ENCODE data around the gene SGCE. TPM values are rescaled to one million over a fixed set of nuclear protein-coding genes. Genes with fewer than 3 reads are reported as not detected.
A peak's percentile ranks its signal among the peaks of the same experiment; 100 is the strongest.

The SGCE gene
- total RNA-seq, 1 experiment from 2014 or later, result 56.2 TPM

DNA sequence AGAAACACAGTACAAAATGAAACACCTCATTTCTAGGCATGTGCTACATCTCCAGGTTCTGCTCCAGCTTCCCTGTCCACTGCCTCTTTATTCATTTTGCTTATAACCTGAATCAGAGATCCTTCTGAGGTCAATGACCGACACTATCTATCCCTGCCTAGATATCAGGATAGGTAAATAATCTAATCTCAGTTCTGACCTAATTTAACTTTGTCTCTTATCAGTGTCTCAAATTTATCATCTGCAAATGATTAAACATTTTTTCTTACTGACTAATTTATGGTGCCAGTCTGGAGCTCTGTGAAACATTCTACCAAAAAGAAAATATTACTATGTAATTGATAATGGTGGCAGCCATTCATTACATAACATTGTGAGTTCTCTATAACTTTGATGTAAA lies 61.1 kb downstream of the SGCE start:
- Histone ChIP-seq H3K27me3 (replicated peaks; ENCODE audit: control insufficient read depth, insufficient read depth, low read length) (no peaks in the 10 kb centered on the region), H3K36me3 (ENCODE audit: control insufficient read depth, insufficient read depth, low read length) (no peaks in the 10 kb centered on the region), H3K4me1 (peaks cover 22% of the 10 kb centered on the region), H3K9me3 (no peaks in the 10 kb centered on the region), H3K4me3 (ENCODE audit: low read depth, low read length) (no peak overlapping the region)
- BruUV-seq (replicated peaks), result no TSS peak
- H3K9me3 Mint-ChIP-seq (ENCODE audit: unreplicated experiment), result no peaks in the 10 kb centered on the region
- CTCF ChIA-PET, result no interaction called here
- POLR2A ChIA-PET, result interaction anchor here (1.1 kb wide), 1 partner anchor 62 kb away, joined by 3 read pairs; no protein-coding TSS in a partner anchor
- intact Hi-C loops (cut with micrococcal nuclease; ENCODE audit: unreplicated experiment), result loop anchor here (1.0 kb wide), 1 partner anchor 15 kb away; no protein-coding TSS in a partner anchor
- H3K4me1 Mint-ChIP-seq (ENCODE audit: low read depth, unreplicated experiment), result peaks cover 8% of the 10 kb centered on the region
- no peak overlapping the region for H3K27ac Mint-ChIP-seq (ENCODE audit: unreplicated experiment)
- H3K27me3 Mint-ChIP-seq (ENCODE audit: insufficient read depth, unreplicated experiment), result no peaks in the 10 kb centered on the region
- no peak overlapping the region for H3K4me3 Mint-ChIP-seq (ENCODE audit: unreplicated experiment)
- TF ChIP-seq, protein P1, sequence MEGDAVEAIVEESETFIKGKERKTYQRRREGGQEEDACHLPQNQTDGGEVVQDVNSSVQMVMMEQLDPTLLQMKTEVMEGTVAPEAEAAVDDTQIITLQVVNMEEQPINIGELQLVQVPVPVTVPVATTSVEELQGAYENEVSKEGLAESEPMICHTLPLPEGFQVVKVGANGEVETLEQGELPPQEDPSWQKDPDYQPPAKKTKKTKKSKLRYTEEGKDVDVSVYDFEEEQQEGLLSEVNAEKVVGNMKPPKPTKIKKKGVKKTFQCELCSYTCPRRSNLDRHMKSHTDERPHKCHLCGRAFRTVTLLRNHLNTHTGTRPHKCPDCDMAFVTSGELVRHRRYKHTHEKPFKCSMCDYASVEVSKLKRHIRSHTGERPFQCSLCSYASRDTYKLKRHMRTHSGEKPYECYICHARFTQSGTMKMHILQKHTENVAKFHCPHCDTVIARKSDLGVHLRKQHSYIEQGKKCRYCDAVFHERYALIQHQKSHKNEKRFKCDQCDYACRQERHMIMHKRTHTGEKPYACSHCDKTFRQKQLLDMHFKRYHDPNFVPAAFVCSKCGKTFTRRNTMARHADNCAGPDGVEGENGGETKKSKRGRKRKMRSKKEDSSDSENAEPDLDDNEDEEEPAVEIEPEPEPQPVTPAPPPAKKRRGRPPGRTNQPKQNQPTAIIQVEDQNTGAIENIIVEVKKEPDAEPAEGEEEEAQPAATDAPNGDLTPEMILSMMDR (IDR thresholded peaks at IDR 0.05; ENCODE audit: insufficient read depth in 1 of 2, low read depth in 1 of 2, low read length in 1 of 2, severe bottlenecking in 1 of 2, unreplicated experiment in 1 of 2), result no peak
- peaks cover 21% of the 10 kb centered on the region for H3K36me3 Mint-ChIP-seq (ENCODE audit: insufficient read depth, unreplicated experiment)
- DNase-seq, result peak in 1 of 2 experiments; percentile 42

DNA sequence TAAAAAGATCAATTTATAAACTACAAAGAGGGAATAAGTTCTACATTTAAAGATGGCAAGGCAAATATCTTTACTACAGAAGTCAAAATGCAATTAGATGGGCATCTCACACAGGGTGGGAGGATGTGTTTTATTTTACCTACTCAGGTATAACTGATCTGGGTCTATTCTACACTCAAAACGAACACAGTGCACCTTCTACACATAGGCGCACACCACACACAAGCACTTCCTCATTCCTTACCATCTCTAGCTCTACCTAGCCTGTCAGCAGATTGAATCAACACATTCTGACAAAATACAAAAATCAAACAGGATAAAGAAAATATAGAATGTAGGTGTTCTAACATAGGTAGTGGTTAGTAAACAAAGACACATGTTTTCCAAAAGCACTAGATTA lies 64.8 kb downstream of the SGCE start:
- no TSS peak for BruUV-seq (replicated peaks)
- H3K4me1 Mint-ChIP-seq (ENCODE audit: low read depth, unreplicated experiment), result peaks cover 8% of the 10 kb centered on the region
- no peaks in the 10 kb centered on the region; the same call in 1 of the 2 replicates for H3K36me3 ChIP-seq (ENCODE audit: control insufficient read depth, insufficient read depth, low read length)
- TF ChIP-seq, protein P1 (IDR thresholded peaks at IDR 0.05; ENCODE audit: insufficient read depth in 1 of 2, low read depth in 1 of 2, low read length in 1 of 2, severe bottlenecking in 1 of 2, unreplicated experiment in 1 of 2), result no peak
- ChIA-PET POLR2A (no interaction called here), CTCF (no interaction called here)
- peaks cover 22% of the 10 kb centered on the region for H3K4me1 ChIP-seq
- no peaks in the 10 kb centered on the region for H3K9me3 ChIP-seq
- H3K4me3 ChIP-seq (ENCODE audit: low read depth, low read length), result no peak overlapping the region
- H3K27me3 Mint-ChIP-seq (ENCODE audit: insufficient read depth, unreplicated experiment), result no peaks in the 10 kb centered on the region
- no peak overlapping the region for H3K27ac Mint-ChIP-seq (ENCODE audit: unreplicated experiment)
- intact Hi-C loops (cut with micrococcal nuclease; ENCODE audit: unreplicated experiment), result no loop called here
- H3K9me3 Mint-ChIP-seq (ENCODE audit: unreplicated experiment), result no peaks in the 10 kb centered on the region
- H3K27me3 ChIP-seq (replicated peaks; ENCODE audit: control insufficient read depth, insufficient read depth, low read length), result no peaks in the 10 kb centered on the region
- H3K4me3 Mint-ChIP-seq (ENCODE audit: unreplicated experiment), result no peak overlapping the region
- DNase-seq, result no peak
- H3K36me3 Mint-ChIP-seq (ENCODE audit: insufficient read depth, unreplicated experiment), result peaks cover 12% of the 10 kb centered on the region

DNA sequence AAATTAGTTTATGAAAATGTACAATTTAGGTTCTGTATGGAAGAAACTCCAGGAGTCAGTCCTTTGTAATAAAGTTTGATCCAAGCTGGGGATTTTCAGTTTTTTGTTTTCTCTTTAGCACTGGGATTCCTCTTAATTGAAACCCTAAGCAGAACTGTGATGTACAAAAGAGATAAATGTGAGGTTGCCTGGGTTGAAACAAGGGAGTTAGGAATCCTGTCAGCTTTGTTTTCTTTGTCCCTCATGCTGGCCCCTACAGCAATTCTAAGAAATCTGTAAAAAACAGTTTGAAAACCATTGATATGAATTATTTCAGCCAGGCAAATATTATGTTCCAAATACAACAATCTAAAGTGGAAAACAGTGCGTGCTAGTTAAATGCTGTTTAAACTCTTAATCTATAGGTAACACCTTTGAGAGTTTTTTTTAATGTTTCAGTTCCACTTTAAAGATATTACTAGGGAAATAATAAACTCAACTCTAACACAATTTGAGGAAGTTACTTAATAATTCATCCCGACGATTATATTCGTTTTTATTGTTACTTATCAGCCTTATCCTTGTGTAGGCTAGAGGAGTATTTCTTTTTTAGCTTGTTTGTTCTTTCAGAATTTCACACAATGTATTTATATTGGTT lies 65.3 kb downstream of the SGCE start:
- TF ChIP-seq, protein P1 (IDR thresholded peaks at IDR 0.05; ENCODE audit: insufficient read depth in 1 of 2, low read depth in 1 of 2, low read length in 1 of 2, severe bottlenecking in 1 of 2, unreplicated experiment in 1 of 2), result no peak
- Histone ChIP-seq H3K4me3 (ENCODE audit: low read depth, low read length) (no peak overlapping the region), H3K4me1 (peaks cover 20% of the 10 kb centered on the region), H3K9me3 (no peaks in the 10 kb centered on the region), H3K27me3 (replicated peaks; ENCODE audit: control insufficient read depth, insufficient read depth, low read length) (no peaks in the 10 kb centered on the region), H3K36me3 (ENCODE audit: control insufficient read depth, insufficient read depth, low read length) (no peaks in the 10 kb centered on the region; the same call in 1 of the 2 replicates)
- H3K36me3 Mint-ChIP-seq (ENCODE audit: insufficient read depth, unreplicated experiment), result peaks cover 12% of the 10 kb centered on the region
- intact Hi-C loops (cut with micrococcal nuclease; ENCODE audit: unreplicated experiment), result no loop called here
- POLR2A ChIA-PET, result no interaction called here
- no peaks in the 10 kb centered on the region for H3K27me3 Mint-ChIP-seq (ENCODE audit: insufficient read depth, unreplicated experiment)
- H3K27ac Mint-ChIP-seq (ENCODE audit: unreplicated experiment), result no peak overlapping the region
- H3K4me1 Mint-ChIP-seq (ENCODE audit: low read depth, unreplicated experiment), result peaks cover 8% of the 10 kb centered on the region
- CTCF ChIA-PET, result no interaction called here
- DNase-seq, result no peak
- no peak overlapping the region for H3K4me3 Mint-ChIP-seq (ENCODE audit: unreplicated experiment)
- H3K9me3 Mint-ChIP-seq (ENCODE audit: unreplicated experiment), result no peaks in the 10 kb centered on the region
- no TSS peak for BruUV-seq (replicated peaks)
